DOHH2 (cell line): ENCODE measurements around the gene EXOC3.

Source experiments
- CTCF ChIP-seq: fragments of 200-600 bp; sonication (generic); IDR thresholded peaks from one replicate; pipeline ENCODE4 v1.5.1; 2014; ENCODE audit warnings: antibody characterized with exemption, mild to moderate bottlenecking, low read depth, low read length; ENCODE audit not compliant: poor library complexity, severe bottlenecking
- EZH2phosphoT487 ChIP-seq: fragments of 200-600 bp; sonication (generic); IDR thresholded peaks from 2 replicates; pipeline ENCODE4 v1.6.1; 2017; ENCODE audit warnings: borderline replicate concordance, mild to moderate bottlenecking, antibody characterized with exemption, low read length, moderate library complexity, mixed read lengths

- no peak for TF ChIP-seq CTCF
- no peak for TF ChIP-seq EZH2phosphoT487
Measured at GRCh38 chr5:407801-408268, 35.1 kb upstream of the EXOC3 start.
